B cell (primary cell): ENCODE data around the gene KRT35. TPM values are rescaled to one million over a fixed set of nuclear protein-coding genes. Genes with fewer than 3 reads are reported as not detected.

ENCODE experiments used
- ATAC-seq: fragments of 200-7000 bp; cut with Tn5 transposase; one replicate; pipeline ENCODE4 v1.10.0; 2021; ENCODE audit warnings: low read depth, mild to moderate bottlenecking, moderate number of reproducible peaks, moderate library complexity
- CTCF ChIA-PET: fragments of 350-600 bp; sonication (Branson Sonifier 250); formaldehyde crosslinking; loops from one replicate; lab custom pipeline; 2021; ENCODE audit warnings: antibody characterized with exemption, inconsistent platforms; lab: Charles Lee
- POLR2A ChIA-PET: fragments of 350-600 bp; sonication (Branson Sonifier 250); formaldehyde crosslinking; loops from one replicate; lab custom pipeline; 2021; ENCODE audit warnings: antibody characterized with exemption; lab: Charles Lee
- DNase-seq: peaks from one replicate; pipeline ENCODE4 v3.0.0; 2013
- H2AFZ ChIP-seq: 2 replicates; pipeline ENCODE4 v1.6.1; 2012; ENCODE audit warnings: mild to moderate bottlenecking, low read depth, low read length; ENCODE audit not compliant: insufficient read depth, poor library complexity, severe bottlenecking
- H3K27ac ChIP-seq, 2 donors: 1 replicate in 1 of 2; 2 replicates in 1 of 2; pipeline ENCODE4 v1.5.1; 2012 to 2013; ENCODE audit warnings: low read length in 2 of 2, mild to moderate bottlenecking in 2 of 2, moderate library complexity in 1 of 2
- H3K27me3 ChIP-seq, 4 experiments: fragments of 200-600 bp in 1 of 4; sonication (generic) in 1 of 4; replicated peaks in 1 of 4; 1 replicate in 2 of 4; 2 replicates in 2 of 4; pipeline versions ENCODE4 v1.6.1 to v1.7.0; 2013 to 2016; ENCODE audit warnings: low read length in 3 of 4, mild to moderate bottlenecking in 2 of 4, mixed read lengths in 1 of 4, moderate library complexity in 1 of 4; ENCODE audit not compliant: insufficient read depth in 4 of 4, control insufficient read depth in 3 of 4; ENCODE audit errors: control extremely low read depth in 1 of 4
- H3K36me3 ChIP-seq, 2 experiments: replicated peaks in 1 of 2; 1 replicate in 1 of 2; 2 replicates in 1 of 2; pipeline versions ENCODE4 v1.6.1 to v1.7.1; 2013; ENCODE audit warnings: low read length in 1 of 2; ENCODE audit not compliant: insufficient read depth in 2 of 2, control insufficient read depth in 1 of 2; ENCODE audit errors: control extremely low read depth in 1 of 2, extremely low read depth in 1 of 2
- H3K4me1 ChIP-seq, 2 donors: fragments of 200-600 bp in 1 of 2; sonication (generic) in 1 of 2; 1 replicate in 1 of 2; 2 replicates in 1 of 2; pipeline versions ENCODE4 v1.5.1 to v1.6.1; 2013 to 2017; ENCODE audit warnings: low read length in 2 of 2; ENCODE audit not compliant: control insufficient read depth in 2 of 2, insufficient read depth in 2 of 2
- H3K4me2 ChIP-seq: replicated peaks from 2 replicates; pipeline ENCODE3; 2012; ENCODE audit warnings: mild to moderate bottlenecking, low read depth, low read length; ENCODE audit not compliant: poor library complexity, severe bottlenecking
- H3K4me3 ChIP-seq, 5 experiments: fragments of 200-600 bp in 1 of 5; sonication (generic) in 1 of 5; 1 replicate in 3 of 5; 2 replicates in 2 of 5; pipeline versions ENCODE4 v1.5.1 to v1.7.0; 2011 to 2016; ENCODE audit warnings: low read length in 4 of 5, mild to moderate bottlenecking in 4 of 5, low read depth in 2 of 5, control low read depth in 1 of 5, moderate library complexity in 1 of 5; ENCODE audit not compliant: insufficient read depth in 1 of 5; ENCODE audit errors: control extremely low read depth in 1 of 5, extremely low read depth in 1 of 5
- H3K79me2 ChIP-seq: fragments of 200-600 bp; sonication (generic); one replicate; pipeline ENCODE4 v1.6.0; 2016; ENCODE audit warnings: low read length; ENCODE audit not compliant: control insufficient read depth, insufficient read depth
- H3K9ac ChIP-seq: fragments of 200-600 bp; sonication (generic); 2 replicates; pipeline ENCODE4 v1.6.1; 2017; ENCODE audit warnings: mild to moderate bottlenecking, low read length, moderate library complexity
- H3K9me3 ChIP-seq, 3 donors: one replicate each; pipeline versions ENCODE4 v1.6.1 to v1.7.1; 2013; ENCODE audit warnings: low read length in 2 of 3; ENCODE audit not compliant: control insufficient read depth in 2 of 3, insufficient read depth in 1 of 3; ENCODE audit errors: control extremely low read depth in 1 of 3
- H4K20me1 ChIP-seq: 2 replicates; pipeline ENCODE4 v1.6.0; 2012; ENCODE audit warnings: mild to moderate bottlenecking, low read length; ENCODE audit not compliant: insufficient read depth, control insufficient read depth, poor library complexity, severe bottlenecking
- H3K27ac Mint-ChIP-seq: one replicate; pipeline ENCODE4 v1.8.0; 2021; ENCODE audit warnings: mixed read lengths
- H3K27me3 Mint-ChIP-seq: one replicate; pipeline ENCODE4 v1.8.0; 2021; ENCODE audit warnings: mixed read lengths
- H3K4me1 Mint-ChIP-seq: one replicate; pipeline ENCODE4 v1.8.0; 2021; ENCODE audit warnings: mixed read lengths
- H3K4me3 Mint-ChIP-seq: one replicate; pipeline ENCODE4 v1.8.0; 2021; ENCODE audit warnings: mixed read lengths
- H3K9me3 Mint-ChIP-seq: one replicate; pipeline ENCODE4 v1.8.0; 2022; ENCODE audit warnings: mixed read lengths; ENCODE audit not compliant: insufficient read depth
- EZH2 ChIP-seq: IDR thresholded peaks from 2 replicates; pipeline ENCODE4 v1.6.1; 2012; ENCODE audit warnings: borderline replicate concordance, low read depth, mild to moderate bottlenecking, moderate library complexity, low read length; ENCODE audit not compliant: insufficient read depth, poor library complexity, severe bottlenecking
- WGBS: methylation state at CpG from one replicate; pipeline ENCODE4 v1.1.5; 2013; ENCODE audit warnings: missing lambda C conversion rate; ENCODE audit not compliant: insufficient coverage; 5-methylcytosine and 5-hydroxymethylcytosine counted together
- intact Hi-C: fragments of 100-400 bp; cut with micrococcal nuclease; formaldehyde crosslinking; loops from one replicate; pipeline ENCODE4 v1.10.0; 2022
- polyA plus RNA-seq: library from polyadenylated mRNA; depleted of rRNA; stranded (reverse); fragments of >200 nt; gene quantifications from 2 replicates; pipeline ENCODE4 v1.2.3, GENCODE V29; 2012
- total RNA-seq, 2 donors: library from RNA; stranded (reverse); fragments of 120-200 nt in 1 of 2; gene quantifications; 1 replicate in 1 of 2; 2 replicates in 1 of 2; pipeline versions ENCODE4 v1.2.3 to v1.2.4, GENCODE V29; 2013 to 2022
- TF ChIP-seq, protein P1 (sequence below): fragments of 200-600 bp; IDR thresholded peaks from one replicate; pipeline ENCODE4 v1.8.0; 2022; ENCODE audit warnings: antibody characterized with exemption, mild to moderate bottlenecking

The KRT35 gene
- total and polyA plus RNA-seq, 2 donors (not counting 1 experiment from before 2014, with no cell fraction given): not detected

DNA sequence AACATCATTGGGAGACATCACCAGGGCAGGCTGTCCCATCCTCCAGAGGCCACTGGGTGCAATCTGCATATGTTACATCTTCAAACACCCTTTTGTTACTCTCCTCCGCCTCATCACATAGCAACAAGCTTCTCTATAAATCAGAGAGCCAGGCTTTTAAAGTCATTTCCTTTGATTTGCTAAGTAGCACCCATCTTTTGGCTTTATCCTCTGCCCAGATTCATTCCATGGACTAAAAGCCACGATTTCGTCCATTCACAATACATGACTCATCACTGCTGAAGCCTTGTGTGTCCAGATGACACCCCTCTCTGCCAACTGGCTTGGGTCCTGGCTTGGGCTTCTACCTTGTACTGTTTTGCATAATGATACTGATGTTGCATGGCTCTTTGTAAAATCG, 38.2 kb downstream of the KRT35 start:
- Mint-ChIP-seq H3K27ac (no peak overlapping the region), H3K4me1 (no peaks in the 10 kb centered on the region), H3K9me3 (no peaks in the 10 kb centered on the region), H3K27me3 (peaks cover 32% of the 10 kb centered on the region), H3K4me3 (no peak overlapping the region)
- POLR2A ChIA-PET: no interaction called here
- peaks cover 0 to 4% (median 0%) of the 10 kb centered on the region in 3 donors for H3K9me3 ChIP-seq
- no peak overlapping the region for H3K27ac ChIP-seq
- 65% methylated on average over 2 of the region's 4 CpGs for WGBS
- no peak overlapping the region for H3K4me3 ChIP-seq
- H3K79me2 ChIP-seq: no peaks in the 10 kb centered on the region
- no peak overlapping the region for H3K4me2 ChIP-seq
- TF ChIP-seq, protein P1, sequence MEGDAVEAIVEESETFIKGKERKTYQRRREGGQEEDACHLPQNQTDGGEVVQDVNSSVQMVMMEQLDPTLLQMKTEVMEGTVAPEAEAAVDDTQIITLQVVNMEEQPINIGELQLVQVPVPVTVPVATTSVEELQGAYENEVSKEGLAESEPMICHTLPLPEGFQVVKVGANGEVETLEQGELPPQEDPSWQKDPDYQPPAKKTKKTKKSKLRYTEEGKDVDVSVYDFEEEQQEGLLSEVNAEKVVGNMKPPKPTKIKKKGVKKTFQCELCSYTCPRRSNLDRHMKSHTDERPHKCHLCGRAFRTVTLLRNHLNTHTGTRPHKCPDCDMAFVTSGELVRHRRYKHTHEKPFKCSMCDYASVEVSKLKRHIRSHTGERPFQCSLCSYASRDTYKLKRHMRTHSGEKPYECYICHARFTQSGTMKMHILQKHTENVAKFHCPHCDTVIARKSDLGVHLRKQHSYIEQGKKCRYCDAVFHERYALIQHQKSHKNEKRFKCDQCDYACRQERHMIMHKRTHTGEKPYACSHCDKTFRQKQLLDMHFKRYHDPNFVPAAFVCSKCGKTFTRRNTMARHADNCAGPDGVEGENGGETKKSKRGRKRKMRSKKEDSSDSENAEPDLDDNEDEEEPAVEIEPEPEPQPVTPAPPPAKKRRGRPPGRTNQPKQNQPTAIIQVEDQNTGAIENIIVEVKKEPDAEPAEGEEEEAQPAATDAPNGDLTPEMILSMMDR: no peak
- no peak for TF ChIP-seq EZH2
- intact Hi-C loops: no loop called here
- H3K27me3 ChIP-seq: peaks cover 0 to 6% (median 0%) of the 10 kb centered on the region in 4 experiments
- H2AFZ ChIP-seq: no peak overlapping the region
- CTCF ChIA-PET: interaction anchor here (0.5 kb wide), 1 partner anchor 898 kb away, joined by 3 read pairs; no protein-coding TSS in a partner anchor
- DNase-seq (no peak), ATAC-seq (no peak)
- H3K9ac ChIP-seq: no peak overlapping the region
- H4K20me1 ChIP-seq: no peaks in the 10 kb centered on the region
- no peaks in the 10 kb centered on the region for H3K4me1 ChIP-seq
- H3K36me3 ChIP-seq: no peaks in the 10 kb centered on the region

DNA sequence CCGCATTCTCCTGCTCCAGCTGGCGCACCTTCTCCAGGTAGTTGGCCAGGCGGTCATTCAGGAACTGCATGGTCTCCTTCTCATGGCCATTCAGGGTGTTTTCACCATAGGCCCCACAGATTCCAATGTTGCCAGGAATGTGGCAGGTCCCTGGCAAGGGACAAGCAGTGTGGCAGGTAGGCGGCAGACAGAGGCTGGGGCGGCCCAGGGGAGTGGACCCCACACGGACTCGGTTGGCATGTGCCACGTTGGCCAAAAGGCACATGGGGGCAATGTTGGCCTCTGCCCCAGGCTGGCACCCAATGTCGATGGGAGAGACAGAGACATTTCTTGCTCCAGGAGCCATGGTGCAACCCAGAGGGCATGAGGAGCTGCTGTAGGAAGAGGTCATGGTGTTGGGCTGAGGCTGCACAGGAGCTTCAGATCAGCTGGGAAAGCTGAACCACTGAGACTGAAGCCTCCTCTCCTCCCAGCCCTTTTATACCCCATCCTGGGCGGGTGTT, 40.4 kb downstream of the KRT35 start, which contains the start of gene KRT38:
Gene KRT38, minus strand, starts transcription at position 453 of the 503 bp plus-strand sequence. Its CDS starts 62 bp downstream, at position 391.
- Mint-ChIP-seq H3K4me1 (no peaks in the 10 kb centered on the region), H3K9me3 (no peaks in the 10 kb centered on the region), H3K4me3 (no peak within 1 kb of the TSS), H3K27me3 (peaks cover 39% of the 10 kb centered on the region), H3K27ac (no peak within 1 kb of the TSS)
- Histone ChIP-seq H3K36me3 (no peaks in the 10 kb centered on the region), H4K20me1 (no peaks in the 10 kb centered on the region), H2AFZ (no peak within 1 kb of the TSS), H3K9me3 (peaks cover 0 to 4% (median 0%) of the 10 kb centered on the region in 3 donors), H3K27ac (no peak within 1 kb of the TSS), H3K9ac (no peak within 1 kb of the TSS), H3K79me2 (no peaks in the 10 kb centered on the region), H3K4me2 (no peak within 1 kb of the TSS), H3K27me3 (peaks cover 0 to 6% (median 0%) of the 10 kb centered on the region in 4 experiments), H3K4me3 (no peak within 1 kb of the TSS), H3K4me1 (no peaks in the 10 kb centered on the region)
- DNase-seq (no peak), ATAC-seq (no peak)
- CTCF ChIA-PET: no interaction called here
- TF ChIP-seq EZH2: no peak
- TF ChIP-seq, protein P1: no peak
- intact Hi-C loops: no loop called here
- POLR2A ChIA-PET: no interaction called here
- 97% methylated on average over 9 of the region's 10 CpGs for WGBS
